ENCODE data around the gene HAUS8.

- TF ChIP-seq, protein P1, sequence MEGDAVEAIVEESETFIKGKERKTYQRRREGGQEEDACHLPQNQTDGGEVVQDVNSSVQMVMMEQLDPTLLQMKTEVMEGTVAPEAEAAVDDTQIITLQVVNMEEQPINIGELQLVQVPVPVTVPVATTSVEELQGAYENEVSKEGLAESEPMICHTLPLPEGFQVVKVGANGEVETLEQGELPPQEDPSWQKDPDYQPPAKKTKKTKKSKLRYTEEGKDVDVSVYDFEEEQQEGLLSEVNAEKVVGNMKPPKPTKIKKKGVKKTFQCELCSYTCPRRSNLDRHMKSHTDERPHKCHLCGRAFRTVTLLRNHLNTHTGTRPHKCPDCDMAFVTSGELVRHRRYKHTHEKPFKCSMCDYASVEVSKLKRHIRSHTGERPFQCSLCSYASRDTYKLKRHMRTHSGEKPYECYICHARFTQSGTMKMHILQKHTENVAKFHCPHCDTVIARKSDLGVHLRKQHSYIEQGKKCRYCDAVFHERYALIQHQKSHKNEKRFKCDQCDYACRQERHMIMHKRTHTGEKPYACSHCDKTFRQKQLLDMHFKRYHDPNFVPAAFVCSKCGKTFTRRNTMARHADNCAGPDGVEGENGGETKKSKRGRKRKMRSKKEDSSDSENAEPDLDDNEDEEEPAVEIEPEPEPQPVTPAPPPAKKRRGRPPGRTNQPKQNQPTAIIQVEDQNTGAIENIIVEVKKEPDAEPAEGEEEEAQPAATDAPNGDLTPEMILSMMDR (IDR thresholded peaks at IDR 0.05), result no peak
- no peak for TF ChIP-seq POLR2A (IDR thresholded peaks at IDR 0.05)
Observed at GRCh38 chr19:17090583-17090982, 15.3 kb upstream of the HAUS8 start.
